Astrocyte of the cerebellum (primary cell): ENCODE data around the gene DIMT1.
A peak's percentile ranks its signal among the peaks of the same experiment; 100 is the strongest.

Source experiments
- DNase-seq: peaks from one replicate; pipeline ENCODE4 v3.0.0-alpha.2; 2011; ENCODE audit warnings: low read depth
- H3K4me3 ChIP-seq: 2 replicates; pipeline ENCODE4 v1.5.1; 2011; ENCODE audit warnings: mild to moderate bottlenecking, low read depth, low read length, moderate library complexity
- in situ Hi-C: cut with HindIII; loops from 2 replicates; pipeline ENCODE4 v1.10.0; 2017; ENCODE audit warnings: low sequenced_read_pairs
- TF ChIP-seq, protein P1 (sequence below): IDR thresholded peaks from 2 replicates; pipeline ENCODE4 v1.5.1; 2012; ENCODE audit warnings: low read length, low read depth, moderate library complexity, mild to moderate bottlenecking; ENCODE audit errors: missing control alignments

DIMT1 gene

DNA sequence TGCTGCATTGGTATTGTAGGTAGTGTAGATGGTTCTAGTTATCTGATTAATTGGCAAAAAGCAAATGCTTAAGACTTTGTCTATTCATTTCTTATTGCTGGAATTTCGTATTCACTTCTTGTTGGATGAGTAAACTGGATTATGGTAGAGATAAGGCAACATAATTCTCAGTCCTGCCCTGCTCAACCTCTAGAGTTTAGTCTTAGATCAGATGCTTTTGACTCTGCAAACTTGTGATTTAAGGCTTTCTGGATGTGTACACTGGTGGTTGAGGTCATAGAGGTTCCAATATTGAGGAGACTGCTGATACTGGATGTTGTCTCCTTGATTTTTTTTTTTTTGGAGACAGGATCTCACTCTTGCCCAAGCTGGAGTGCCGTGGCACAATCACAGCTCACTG is 62.7 kb downstream of the DIMT1 start:
- H3K4me3 ChIP-seq, result no peak overlapping the region
- no peak for DNase-seq
- TF ChIP-seq, protein P1, sequence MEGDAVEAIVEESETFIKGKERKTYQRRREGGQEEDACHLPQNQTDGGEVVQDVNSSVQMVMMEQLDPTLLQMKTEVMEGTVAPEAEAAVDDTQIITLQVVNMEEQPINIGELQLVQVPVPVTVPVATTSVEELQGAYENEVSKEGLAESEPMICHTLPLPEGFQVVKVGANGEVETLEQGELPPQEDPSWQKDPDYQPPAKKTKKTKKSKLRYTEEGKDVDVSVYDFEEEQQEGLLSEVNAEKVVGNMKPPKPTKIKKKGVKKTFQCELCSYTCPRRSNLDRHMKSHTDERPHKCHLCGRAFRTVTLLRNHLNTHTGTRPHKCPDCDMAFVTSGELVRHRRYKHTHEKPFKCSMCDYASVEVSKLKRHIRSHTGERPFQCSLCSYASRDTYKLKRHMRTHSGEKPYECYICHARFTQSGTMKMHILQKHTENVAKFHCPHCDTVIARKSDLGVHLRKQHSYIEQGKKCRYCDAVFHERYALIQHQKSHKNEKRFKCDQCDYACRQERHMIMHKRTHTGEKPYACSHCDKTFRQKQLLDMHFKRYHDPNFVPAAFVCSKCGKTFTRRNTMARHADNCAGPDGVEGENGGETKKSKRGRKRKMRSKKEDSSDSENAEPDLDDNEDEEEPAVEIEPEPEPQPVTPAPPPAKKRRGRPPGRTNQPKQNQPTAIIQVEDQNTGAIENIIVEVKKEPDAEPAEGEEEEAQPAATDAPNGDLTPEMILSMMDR, result no peak
- in situ Hi-C loops, result no loop called here

DNA sequence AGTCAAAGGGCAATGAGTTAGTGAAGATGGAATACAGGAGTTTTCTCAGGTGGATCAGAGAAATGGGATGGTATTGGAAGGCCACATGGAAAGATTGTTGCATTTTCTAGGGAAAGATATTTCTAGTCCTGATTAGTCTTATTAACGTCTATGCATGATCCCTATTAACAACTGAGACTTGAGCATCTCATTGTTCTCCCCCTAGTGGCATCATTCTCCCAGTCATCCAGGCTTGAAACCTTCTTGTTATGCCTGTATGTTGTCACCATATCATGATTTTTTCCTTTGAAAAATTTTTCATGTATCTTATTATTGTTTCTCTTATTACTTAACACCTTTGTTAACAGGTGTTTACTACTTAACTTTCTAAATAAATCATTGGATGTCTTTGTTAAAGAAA is 63.3 kb downstream of the DIMT1 start:
- TF ChIP-seq, protein P1, result peak; percentile 43
- no peak overlapping the region for H3K4me3 ChIP-seq
- in situ Hi-C loops, result no loop called here
- DNase-seq, result no peak
